Measurements from ENCODE around the gene JAZF1. TPM values are rescaled to one million over a fixed set of nuclear protein-coding genes. Genes with fewer than 3 reads are reported as not detected.

JAZF1 gene
- total RNA-seq, 2 donors from 2014 or later: 9.3 to 37.4 TPM

DNA sequence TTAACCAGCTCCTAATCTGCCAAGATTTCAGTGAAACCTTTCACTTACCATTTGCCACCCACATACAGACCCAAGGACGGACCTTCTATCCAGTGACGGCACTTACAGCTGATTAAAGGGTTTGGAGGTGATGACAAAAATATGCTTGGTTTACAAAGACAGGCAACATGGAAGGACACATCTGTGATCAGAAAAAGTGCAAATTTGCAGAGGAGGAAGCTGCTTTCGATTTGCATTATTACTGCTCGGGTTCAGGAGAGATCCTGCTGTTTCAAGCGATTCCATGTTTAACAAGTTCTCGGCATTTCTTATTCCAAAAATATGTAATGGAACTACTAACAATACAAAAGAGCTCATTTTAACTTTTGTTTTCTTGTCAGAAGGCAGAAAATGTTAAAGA is 109.0 kb downstream of the JAZF1 start:
- TF ChIP-seq POLR2A (IDR thresholded peaks at IDR 0.05): no peak
- no peak for TF ChIP-seq POLR2AphosphoS5 (IDR thresholded peaks at IDR 0.05)
- TF ChIP-seq, protein P1, sequence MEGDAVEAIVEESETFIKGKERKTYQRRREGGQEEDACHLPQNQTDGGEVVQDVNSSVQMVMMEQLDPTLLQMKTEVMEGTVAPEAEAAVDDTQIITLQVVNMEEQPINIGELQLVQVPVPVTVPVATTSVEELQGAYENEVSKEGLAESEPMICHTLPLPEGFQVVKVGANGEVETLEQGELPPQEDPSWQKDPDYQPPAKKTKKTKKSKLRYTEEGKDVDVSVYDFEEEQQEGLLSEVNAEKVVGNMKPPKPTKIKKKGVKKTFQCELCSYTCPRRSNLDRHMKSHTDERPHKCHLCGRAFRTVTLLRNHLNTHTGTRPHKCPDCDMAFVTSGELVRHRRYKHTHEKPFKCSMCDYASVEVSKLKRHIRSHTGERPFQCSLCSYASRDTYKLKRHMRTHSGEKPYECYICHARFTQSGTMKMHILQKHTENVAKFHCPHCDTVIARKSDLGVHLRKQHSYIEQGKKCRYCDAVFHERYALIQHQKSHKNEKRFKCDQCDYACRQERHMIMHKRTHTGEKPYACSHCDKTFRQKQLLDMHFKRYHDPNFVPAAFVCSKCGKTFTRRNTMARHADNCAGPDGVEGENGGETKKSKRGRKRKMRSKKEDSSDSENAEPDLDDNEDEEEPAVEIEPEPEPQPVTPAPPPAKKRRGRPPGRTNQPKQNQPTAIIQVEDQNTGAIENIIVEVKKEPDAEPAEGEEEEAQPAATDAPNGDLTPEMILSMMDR (IDR thresholded peaks at IDR 0.05): no peak
- Histone ChIP-seq H3K36me3 (no peaks in the 10 kb centered on the region), H3K4me1 (replicated peaks) (no peaks in the 10 kb centered on the region), H3K4me3 (no peak overlapping the region), H3K9me3 (no peaks in the 10 kb centered on the region), H3K27me3 (replicated peaks; ENCODE audit: insufficient read depth) (no peaks in the 10 kb centered on the region), H3K27ac (no peak overlapping the region)
- intact Hi-C loops (cut with DNase I): loop anchor here (5.0 kb wide), 1 partner anchor 44 kb away; no protein-coding TSS in a partner anchor
- 89% methylated on average over 6 of the region's 6 CpGs for WGBS
- no peak for DNase-seq (ENCODE audit: low spot score)

DNA sequence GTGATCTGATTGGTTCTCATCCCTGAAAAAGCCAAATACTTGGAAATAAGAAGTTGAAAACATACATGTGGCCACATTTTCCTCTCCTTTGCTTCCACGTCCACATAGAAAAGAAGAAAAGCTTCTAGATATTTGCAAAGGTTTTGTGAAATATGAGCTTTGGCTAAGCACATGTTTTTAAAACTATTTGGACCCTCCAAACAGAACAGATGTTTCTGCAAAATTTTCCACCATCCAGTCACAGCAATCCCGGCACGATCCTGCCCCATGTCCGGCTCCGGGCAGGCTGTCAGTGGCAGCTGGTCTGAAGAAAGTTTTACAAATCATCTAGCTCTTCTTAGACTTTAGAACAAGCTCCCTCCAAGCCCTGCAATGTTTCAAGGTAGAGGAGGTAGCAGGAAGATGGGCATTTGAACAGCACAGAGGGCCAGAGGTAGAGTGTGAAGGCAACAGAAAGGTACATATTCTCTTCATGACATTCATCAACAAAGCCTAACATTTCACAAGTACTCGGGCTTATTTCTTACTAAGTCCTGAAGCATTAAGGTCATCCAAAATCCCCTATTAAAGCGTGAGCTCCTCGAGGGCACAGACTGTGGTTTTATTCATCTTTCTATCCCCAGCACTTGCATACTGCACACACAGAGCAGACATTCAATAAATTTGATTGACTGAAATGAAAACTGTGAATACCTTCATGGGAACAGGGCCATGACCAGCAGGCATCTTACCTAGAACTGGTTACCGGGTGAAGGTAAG is 110.1 kb downstream of the JAZF1 start:
- TF ChIP-seq, protein P1 (IDR thresholded peaks at IDR 0.05): no peak
- TF ChIP-seq POLR2AphosphoS5 (IDR thresholded peaks at IDR 0.05): no peak
- no peak for TF ChIP-seq POLR2A (IDR thresholded peaks at IDR 0.05)
- Histone ChIP-seq H3K4me3 (no peak overlapping the region), H3K36me3 (no peaks in the 10 kb centered on the region), H3K27me3 (replicated peaks; ENCODE audit: insufficient read depth) (no peaks in the 10 kb centered on the region), H3K4me1 (replicated peaks) (no peaks in the 10 kb centered on the region), H3K9me3 (no peaks in the 10 kb centered on the region), H3K27ac (no peak overlapping the region)
- WGBS: 58% methylated on average over 9 of the region's 9 CpGs
- intact Hi-C loops (cut with DNase I): loop anchor here (5.0 kb wide), 1 partner anchor 43 kb away; no protein-coding TSS in a partner anchor
- DNase-seq (ENCODE audit: low spot score): no peak

DNA sequence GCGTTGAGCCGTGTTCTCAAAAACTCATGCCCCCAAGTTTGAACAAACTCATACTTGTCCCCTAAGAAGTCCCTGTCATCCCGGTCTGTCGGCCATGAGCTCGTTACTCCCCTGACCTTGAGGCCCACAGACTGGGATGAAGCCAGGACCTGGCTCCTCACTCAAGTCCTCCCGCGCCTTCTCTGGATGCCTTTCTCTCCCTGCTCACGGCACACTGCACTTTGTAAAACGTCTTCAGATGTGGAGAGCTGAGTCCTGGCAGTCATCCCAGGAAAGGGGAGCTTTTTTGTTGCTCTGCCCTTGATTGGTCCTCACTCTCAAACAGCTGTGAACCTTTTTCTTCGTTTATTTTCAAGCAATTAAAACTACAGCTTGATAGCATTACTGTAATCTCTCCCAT is 110.8 kb downstream of the JAZF1 start:
- 31% methylated on average over 10 of the region's 10 CpGs for WGBS
- DNase-seq (ENCODE audit: low spot score): no peak
- peak overlapping the region in 1 of 2 donors; percentile 20 for H3K27ac ChIP-seq
- no peaks in the 10 kb centered on the region for H3K9me3 ChIP-seq
- TF ChIP-seq, protein P1 (IDR thresholded peaks at IDR 0.05): no peak
- no peak for TF ChIP-seq POLR2AphosphoS5 (IDR thresholded peaks at IDR 0.05)
- no peak for TF ChIP-seq POLR2A (IDR thresholded peaks at IDR 0.05)
- intact Hi-C loops (cut with DNase I): loop anchor here (5.0 kb wide), 1 partner anchor 43 kb away; no protein-coding TSS in a partner anchor
- H3K36me3 ChIP-seq: no peaks in the 10 kb centered on the region
- H3K27me3 ChIP-seq (replicated peaks; ENCODE audit: insufficient read depth): no peaks in the 10 kb centered on the region
- no peaks in the 10 kb centered on the region for H3K4me1 ChIP-seq (replicated peaks)
- H3K4me3 ChIP-seq: no peak overlapping the region

DNA sequence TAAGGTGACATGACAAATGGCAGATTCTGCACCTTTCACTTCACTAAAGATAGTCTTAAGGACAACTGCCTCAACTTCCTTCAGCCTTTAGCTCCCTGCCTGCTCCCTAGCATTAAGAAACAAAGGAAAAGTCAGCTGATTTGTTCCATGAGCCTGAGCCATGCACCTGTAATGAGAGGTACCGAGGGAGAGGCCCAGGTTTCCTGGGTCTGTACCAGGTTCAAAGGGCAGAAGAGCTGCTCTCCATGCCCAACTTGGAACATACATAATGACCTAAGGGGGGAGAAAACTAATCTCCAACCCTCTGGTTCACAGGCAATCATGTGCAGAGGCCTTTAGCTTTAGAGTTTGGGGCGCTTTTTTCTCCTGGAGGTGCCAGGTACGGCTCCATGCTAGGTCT is 111.2 kb downstream of the JAZF1 start:
- TF ChIP-seq POLR2A (IDR thresholded peaks at IDR 0.05) (no peak), POLR2AphosphoS5 (IDR thresholded peaks at IDR 0.05) (no peak)
- TF ChIP-seq, protein P1 (IDR thresholded peaks at IDR 0.05): no peak
- Histone ChIP-seq H3K36me3 (no peaks in the 10 kb centered on the region), H3K27ac (peak overlapping the region in 1 of 2 donors; percentile 20), H3K4me3 (no peak overlapping the region), H3K4me1 (replicated peaks) (no peaks in the 10 kb centered on the region), H3K27me3 (replicated peaks; ENCODE audit: insufficient read depth) (no peaks in the 10 kb centered on the region), H3K9me3 (no peaks in the 10 kb centered on the region)
- WGBS: 84% methylated on average over 3 of the region's 3 CpGs
- intact Hi-C loops (cut with DNase I): no loop called here
- no peak for DNase-seq (ENCODE audit: low spot score)

DNA sequence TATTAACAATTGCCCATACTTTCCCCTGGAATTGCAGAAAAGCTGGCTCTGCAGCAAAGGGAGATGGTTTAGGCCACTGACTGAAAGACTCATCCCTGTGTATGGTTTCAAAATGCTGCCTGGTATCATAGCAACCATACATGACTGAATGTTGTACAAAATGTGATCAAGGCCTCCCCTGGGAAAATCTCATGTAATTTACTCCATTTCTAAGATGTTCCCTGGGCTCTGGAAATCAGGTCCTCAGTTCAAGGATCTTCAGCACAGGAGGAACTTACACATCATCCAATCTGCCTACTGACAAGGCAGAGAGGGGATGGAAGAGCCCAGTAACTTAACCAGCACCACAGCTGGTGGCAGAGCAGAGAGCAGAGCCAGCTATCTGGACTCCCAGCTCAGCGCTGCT is 111.8 kb downstream of the JAZF1 start:
- Histone ChIP-seq H3K27me3 (replicated peaks; ENCODE audit: insufficient read depth) (no peaks in the 10 kb centered on the region), H3K36me3 (no peaks in the 10 kb centered on the region), H3K9me3 (no peaks in the 10 kb centered on the region), H3K4me1 (replicated peaks) (no peaks in the 10 kb centered on the region), H3K27ac (peak overlapping the region; percentile 0 to 20), H3K4me3 (no peak overlapping the region)
- no peak for DNase-seq (ENCODE audit: low spot score)
- intact Hi-C loops (cut with DNase I): no loop called here
- 92% methylated on average over 1 of the region's 1 CpG for WGBS
- TF ChIP-seq, protein P1 (IDR thresholded peaks at IDR 0.05): no peak
- TF ChIP-seq POLR2AphosphoS5 (IDR thresholded peaks at IDR 0.05) (no peak), POLR2A (IDR thresholded peaks at IDR 0.05) (no peak)

All from prostate gland (tissue), 2 donors.